SK-N-SH treated with all-trans-retinoic acid at 6 μM for 48 hours (cell line): Measurements from ENCODE around the gene HAUS8.

Experiments used
- ARNTL ChIP-seq: fragments of 450-650 bp; formaldehyde crosslinking; IDR thresholded peaks from 2 replicates; pipeline ENCODE4 v1.5.0; 2020; ENCODE audit warnings: low read depth, mild to moderate bottlenecking, moderate library complexity, borderline replicate concordance
- GLIS3 ChIP-seq: fragments of 250-450 bp; sonication (Bioruptor Pico); IDR thresholded peaks from 2 replicates; pipeline ENCODE4 v1.5.0; 2020; ENCODE audit warnings: mild to moderate bottlenecking, moderate library complexity
- TF ChIP-seq, protein P1 (sequence below): fragments of 250-450 bp; sonication (Bioruptor Pico); IDR thresholded peaks from 2 replicates; pipeline ENCODE4 v1.8.0; 2021; ENCODE audit warnings: low read depth, mild to moderate bottlenecking, moderate library complexity, borderline replicate concordance

DNA sequence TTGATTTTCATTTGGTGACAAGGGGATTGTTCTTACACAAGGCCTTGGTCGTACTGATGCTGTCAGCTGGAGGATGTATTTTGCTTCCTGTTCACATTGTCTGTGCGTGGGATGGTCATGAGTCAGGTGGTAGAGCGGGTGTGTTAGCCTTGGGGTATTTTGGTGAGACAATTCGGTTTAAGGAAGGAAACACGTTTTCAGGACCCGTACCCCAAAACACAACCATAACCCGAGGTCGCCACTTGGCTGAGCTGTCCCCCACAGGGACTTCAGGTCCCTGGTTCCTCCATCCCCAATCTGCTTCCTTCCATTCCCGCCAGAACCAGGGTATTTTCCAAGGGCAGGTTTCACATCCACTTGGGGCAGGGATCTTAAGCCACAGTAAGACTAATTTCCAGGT is 15.3 kb upstream of the HAUS8 start:
- TF ChIP-seq ARNTL (CRISPR knock-in tag) (no peak), GLIS3 (CRISPR knock-in tag) (no peak)
- TF ChIP-seq, protein P1, sequence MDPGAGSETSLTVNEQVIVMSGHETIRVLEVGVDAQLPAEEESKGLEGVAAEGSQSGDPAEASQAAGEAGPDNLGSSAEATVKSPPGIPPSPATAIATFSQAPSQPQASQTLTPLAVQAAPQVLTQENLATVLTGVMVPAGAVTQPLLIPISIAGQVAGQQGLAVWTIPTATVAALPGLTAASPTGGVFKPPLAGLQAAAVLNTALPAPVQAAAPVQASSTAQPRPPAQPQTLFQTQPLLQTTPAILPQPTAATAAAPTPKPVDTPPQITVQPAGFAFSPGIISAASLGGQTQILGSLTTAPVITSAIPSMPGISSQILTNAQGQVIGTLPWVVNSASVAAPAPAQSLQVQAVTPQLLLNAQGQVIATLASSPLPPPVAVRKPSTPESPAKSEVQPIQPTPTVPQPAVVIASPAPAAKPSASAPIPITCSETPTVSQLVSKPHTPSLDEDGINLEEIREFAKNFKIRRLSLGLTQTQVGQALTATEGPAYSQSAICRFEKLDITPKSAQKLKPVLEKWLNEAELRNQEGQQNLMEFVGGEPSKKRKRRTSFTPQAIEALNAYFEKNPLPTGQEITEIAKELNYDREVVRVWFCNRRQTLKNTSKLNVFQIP (CRISPR knock-in tag) = no peak
